ENCODE measurements around the gene WDR46. TPM values are rescaled to one million over a fixed set of nuclear protein-coding genes. Genes with fewer than 3 reads are reported as not detected.
"Not testable (repeated sequence)": the region's sequence is repeated elsewhere in the genome, so short reads cannot be mapped to it uniquely, and the experiment has no call there.

WDR46 gene
- total RNA-seq, 1 donor from 2014 or later, result 117 TPM

GRCh38 chr6:33289784-33290315 is 811 bp upstream of the WDR46 start:
- DNase-seq (no peak), ATAC-seq (ENCODE audit: low read depth) (no peak)
- no peak for TF ChIP-seq CTCF (IDR thresholded peaks at IDR 0.05)
- Mint-ChIP-seq H3K36me3 (ENCODE audit: low read depth) (peaks cover 80% of the 10 kb centered on the region), H3K4me3 (peak overlapping the region; percentile 100), H3K27ac (peak overlapping the region; percentile 95), H3K9me3 (no peaks in the 10 kb centered on the region), H3K4me1 (peaks cover 48% of the 10 kb centered on the region), H3K27me3 (no peaks in the 10 kb centered on the region)
- CTCF ChIA-PET, result interaction anchor here (0.7 to 3.9 kb wide), 6 partner anchors 8 to 55 kb away, joined by 3 to 21 read pairs (median 6); partner anchors contain the start of genes B3GALT4, RPS18 and VPS52
- POLR2A ChIA-PET, result interaction anchor here (0.6 to 5.4 kb wide), 19 partner anchors 8 to 451 kb away, joined by 3 to 80 read pairs (median 7); partner anchors contain the start of genes B3GALT4, CUTA, RGL2 and RPS18
- intact Hi-C loops (cut with micrococcal nuclease), result loop anchor here (1.0 to 2.0 kb wide), 6 partner anchors 9 to 90 kb away; partner anchors contain the start of genes B3GALT4, RXRB, SLC39A7 and VPS52

GRCh38 chr6:33288141-33288920 is 708 bp downstream of the WDR46 start:
- Mint-ChIP-seq H3K9me3 (no peaks in the 10 kb centered on the region), H3K27ac (peak overlapping the region; percentile 95), H3K4me3 (peak overlapping the region; percentile 100), H3K4me1 (peaks cover 48% of the 10 kb centered on the region), H3K36me3 (ENCODE audit: low read depth) (peaks cover 80% of the 10 kb centered on the region), H3K27me3 (no peaks in the 10 kb centered on the region)
- ChIA-PET CTCF (interaction anchor here (1.5 to 3.9 kb wide), 4 partner anchors 11 to 16 kb away, joined by 3 to 21 read pairs (median 8); partner anchors contain the start of genes B3GALT4, RPS18 and VPS52), POLR2A (interaction anchor here (0.6 to 5.4 kb wide), 23 partner anchors 7 to 450 kb away, joined by 3 to 80 read pairs (median 6); partner anchors contain the start of genes B3GALT4, CUTA, HLA-DMA and RGL2)
- no peak for TF ChIP-seq CTCF (IDR thresholded peaks at IDR 0.05)
- intact Hi-C loops (cut with micrococcal nuclease), result loop anchor here (2.0 kb wide), 1 partner anchor 40 kb away; no protein-coding TSS in a partner anchor
- ATAC-seq (ENCODE audit: low read depth) (no peak), DNase-seq (no peak)

- no peak for DNase-seq
- no peak for ATAC-seq (ENCODE audit: low read depth)
- TF ChIP-seq CTCF (IDR thresholded peaks at IDR 0.05), result no peak
- Mint-ChIP-seq H3K9me3 (no peaks in the 10 kb centered on the region), H3K4me1 (peaks cover 46% of the 10 kb centered on the region), H3K27me3 (no peaks in the 10 kb centered on the region), H3K27ac (no peak overlapping the region), H3K4me3 (peak overlapping the region; percentile 100), H3K36me3 (ENCODE audit: low read depth) (peaks cover 79% of the 10 kb centered on the region)
- CTCF ChIA-PET, result interaction anchor here (1.5 to 2.0 kb wide), 2 partner anchors 10 to 14 kb away, joined by 4 to 5 read pairs; partner anchors contain the start of gene B3GALT4
- POLR2A ChIA-PET, result interaction anchor here (1.1 to 5.4 kb wide), 3 partner anchors 10 to 30 kb away, joined by 5 to 80 read pairs (median 8); partner anchors contain the start of genes B3GALT4, RPS18, VPS52 and ZBTB22
- intact Hi-C loops (cut with micrococcal nuclease), result no loop called here
Observed at GRCh38 chr6:33286946-33287914, 1.8 kb downstream of the WDR46 start.

GRCh38 chr6:33285214-33285613 is 3.8 kb downstream of the WDR46 start:
- H3K27me3 Mint-ChIP-seq; ATAC-seq (ENCODE audit: low read depth); POLR2A ChIA-PET; H3K27ac Mint-ChIP-seq; intact Hi-C loops (cut with micrococcal nuclease); DNase-seq; CTCF ChIA-PET; H3K4me3 Mint-ChIP-seq; H3K9me3 Mint-ChIP-seq: not testable (repeated sequence)
- H3K4me1 Mint-ChIP-seq, result peaks cover 36% of the 10 kb centered on the region
- H3K36me3 Mint-ChIP-seq (ENCODE audit: low read depth), result peaks cover 80% of the 10 kb centered on the region

- DNase-seq (no peak), ATAC-seq (ENCODE audit: low read depth) (no peak)
- no peak overlapping the region for H3K4me3 Mint-ChIP-seq
- H3K27ac Mint-ChIP-seq, result peak overlapping the region; percentile 19
- H3K36me3 Mint-ChIP-seq (ENCODE audit: low read depth), result peaks cover 83% of the 10 kb centered on the region
- TF ChIP-seq CTCF (IDR thresholded peaks at IDR 0.05), result no peak
- no peaks in the 10 kb centered on the region for H3K9me3 Mint-ChIP-seq
- CTCF ChIA-PET, result interaction anchor here (1.2 kb wide), 1 partner anchor 19 kb away, joined by 3 read pairs; no protein-coding TSS in a partner anchor
- no peaks in the 10 kb centered on the region for H3K27me3 Mint-ChIP-seq
- H3K4me1 Mint-ChIP-seq, result peaks cover 30% of the 10 kb centered on the region
- intact Hi-C loops (cut with micrococcal nuclease), result no loop called here
- POLR2A ChIA-PET, result interaction anchor here (1.2 to 2.7 kb wide), 3 partner anchors 9 to 32 kb away, joined by 6 to 16 read pairs (median 11); partner anchors contain the start of genes PFDN6, RPS18, TAPBP and VPS52
Observed at GRCh38 chr6:33280539-33280938, 8.5 kb downstream of the WDR46 start.
